GM21717 (cell line): ENCODE measurements around the gene COL26A1.
"Not testable (repeated sequence)": the region's sequence is repeated elsewhere in the genome, so short reads cannot be mapped to it uniquely, and the experiment has no call there.

Source experiments
- ATAC-seq: cut with Tn5 transposase; IDR thresholded peaks from one replicate; pipeline ENCODE4 v1.9.1; 2021; ENCODE audit warnings: mild to moderate bottlenecking, moderate library complexity; ENCODE audit not compliant: unreplicated experiment

COL26A1 gene

DNA sequence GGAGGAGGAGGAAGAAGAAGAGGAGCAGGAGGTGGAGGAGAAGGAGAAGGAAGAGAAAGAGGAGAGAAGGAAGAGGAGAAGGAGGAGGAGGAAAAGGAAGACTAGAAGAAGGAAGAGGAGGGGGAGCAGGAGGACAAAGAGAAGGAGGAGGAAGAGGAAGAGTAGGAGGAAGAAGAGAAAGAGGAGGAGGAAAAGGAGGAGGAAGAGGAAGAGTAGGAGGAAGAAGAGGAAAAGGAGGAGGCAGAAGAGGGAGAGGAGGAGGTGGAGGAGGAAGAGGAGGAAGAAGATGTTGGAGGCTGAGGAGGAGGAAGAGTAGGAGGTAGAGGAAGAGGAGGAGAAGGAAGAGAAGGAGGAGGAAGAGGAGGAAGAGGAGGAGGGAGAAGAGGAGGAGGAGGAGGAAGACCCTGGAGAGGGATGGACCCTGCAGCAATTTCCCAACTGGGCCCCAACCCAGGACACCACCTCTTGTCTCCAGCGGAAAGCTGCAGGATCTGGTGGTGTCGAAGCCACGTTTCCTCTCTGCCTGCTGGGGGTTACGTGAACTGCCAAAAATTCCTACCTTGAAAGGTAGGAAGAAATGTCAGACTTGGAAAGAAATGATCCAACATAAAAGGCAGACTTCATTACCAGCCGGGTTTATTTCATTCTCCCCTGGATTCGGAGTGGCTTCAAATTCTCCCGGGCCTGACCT lies 38.9 kb downstream of the COL26A1 start:
- ATAC-seq, result no peak

DNA sequence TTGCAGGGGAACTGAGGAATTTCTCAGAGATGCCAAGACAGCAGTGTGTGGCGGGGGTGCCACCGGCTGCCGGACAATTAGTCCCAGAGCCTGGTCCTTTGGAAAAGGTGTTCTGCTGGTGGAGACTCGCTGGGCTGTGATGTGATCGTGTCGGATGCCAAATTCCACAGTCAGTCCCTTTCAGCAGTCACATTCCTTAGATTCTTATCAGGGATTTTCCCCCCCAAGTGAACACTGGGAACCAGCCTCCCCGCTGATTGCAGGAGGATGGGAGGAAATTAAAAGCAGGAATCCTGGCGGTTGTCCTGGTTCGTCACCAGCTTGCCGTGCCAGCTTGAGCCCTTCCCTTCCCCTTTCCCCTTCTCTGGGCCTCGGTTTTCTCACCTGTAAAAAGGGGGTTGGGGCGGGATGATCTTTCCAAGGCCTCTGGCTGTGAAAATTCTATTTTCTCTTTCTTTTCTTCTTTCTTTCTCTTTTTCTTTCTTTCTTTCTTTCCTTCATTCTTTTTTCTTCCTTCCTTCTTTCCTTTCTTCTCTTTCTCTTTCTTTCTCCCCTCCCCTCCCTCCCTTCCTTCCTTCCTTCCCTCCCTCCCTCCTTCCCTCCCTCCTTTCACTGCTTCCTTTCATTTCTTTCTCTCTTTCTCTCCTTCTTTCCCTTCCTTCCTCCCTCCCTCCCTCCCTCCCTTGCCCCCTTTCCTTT lies 39.6 kb downstream of the COL26A1 start:
- no peak for ATAC-seq

DNA sequence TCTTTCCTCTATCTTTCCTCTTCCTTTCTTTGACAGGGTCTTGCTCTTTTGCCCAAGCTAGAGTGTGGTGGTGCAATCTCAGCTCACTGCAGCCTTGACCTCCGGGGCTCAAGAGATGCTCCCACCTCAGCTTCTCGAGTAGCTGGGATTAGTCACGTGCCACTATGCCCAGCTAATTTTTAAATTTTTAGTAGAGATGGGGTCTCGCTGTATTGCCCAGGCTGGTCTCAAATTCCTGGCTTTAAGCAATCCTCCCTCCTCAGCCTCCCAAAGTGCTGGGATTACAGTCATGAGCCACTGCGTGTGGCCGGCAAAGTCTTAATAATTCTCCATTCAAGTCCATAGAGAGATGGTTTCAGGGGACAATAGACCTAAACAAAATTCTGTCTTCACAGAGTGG lies 40.2 kb downstream of the COL26A1 start:
- no peak for ATAC-seq

DNA sequence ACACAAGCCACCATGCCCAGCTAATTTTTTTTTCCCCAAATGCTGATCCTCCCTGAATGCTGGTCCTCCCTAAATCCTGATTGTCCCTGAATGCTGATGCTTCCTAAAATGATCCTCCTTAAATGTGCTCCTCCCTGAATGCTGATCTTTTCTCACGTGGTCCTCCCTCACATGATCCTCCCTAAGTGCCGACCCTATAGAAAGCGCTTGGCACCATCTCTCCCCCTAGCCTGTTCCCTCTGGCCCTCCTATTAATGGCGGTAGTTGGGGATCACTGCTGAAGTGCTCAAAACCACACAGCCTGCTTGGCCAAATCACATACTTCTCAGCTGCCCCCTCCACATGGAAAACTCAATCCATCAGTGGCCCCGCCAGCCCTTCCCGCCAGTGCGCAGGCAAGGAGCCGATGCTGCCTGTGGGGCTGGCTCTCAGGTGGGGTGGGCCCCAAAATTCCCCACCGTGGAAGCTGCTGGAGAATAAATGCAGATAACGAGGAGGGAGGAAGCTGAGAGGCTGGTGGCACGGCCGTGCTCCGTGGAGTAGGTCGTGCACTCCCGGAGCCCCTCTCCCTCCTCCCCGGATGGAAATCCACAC lies 42.9 kb downstream of the COL26A1 start:
- ATAC-seq, result no peak

DNA sequence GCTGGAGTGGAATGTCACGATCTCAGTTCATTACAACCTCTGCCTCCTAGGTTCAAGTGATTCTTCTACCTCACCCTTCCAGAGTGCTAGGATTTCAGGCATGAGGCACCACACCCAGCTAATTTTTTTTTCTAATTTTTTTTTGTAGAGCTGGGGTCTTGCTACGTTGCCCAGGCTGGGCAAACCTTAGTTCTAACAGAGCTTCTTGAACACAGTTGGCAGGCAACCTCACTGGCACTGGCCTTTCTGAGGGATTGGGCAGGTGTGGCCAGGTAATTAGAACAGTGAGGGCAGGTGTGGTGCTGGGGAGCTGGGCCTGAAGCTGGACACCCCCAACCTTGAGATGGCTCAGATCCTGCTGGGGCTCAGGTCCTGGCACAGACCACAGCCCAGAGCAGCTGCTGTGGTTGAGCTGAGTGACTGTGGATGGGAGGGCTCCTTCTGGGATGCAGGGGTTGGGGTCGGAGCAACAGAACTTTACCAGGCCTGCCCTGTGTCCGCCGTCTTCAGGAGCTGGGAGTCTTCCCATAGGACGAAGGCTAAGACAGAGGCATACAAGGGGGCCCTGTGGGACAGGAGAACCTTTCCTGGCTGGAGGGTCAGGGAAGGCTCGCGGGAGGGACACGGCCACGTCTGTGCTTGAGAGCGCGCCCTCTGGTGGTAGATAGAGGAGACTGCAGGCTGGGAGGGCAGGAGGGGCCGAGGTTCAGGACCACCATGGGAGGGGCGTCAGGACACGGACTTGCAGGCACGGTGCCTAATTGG lies 48.2 kb downstream of the COL26A1 start:
- no peak for ATAC-seq

DNA sequence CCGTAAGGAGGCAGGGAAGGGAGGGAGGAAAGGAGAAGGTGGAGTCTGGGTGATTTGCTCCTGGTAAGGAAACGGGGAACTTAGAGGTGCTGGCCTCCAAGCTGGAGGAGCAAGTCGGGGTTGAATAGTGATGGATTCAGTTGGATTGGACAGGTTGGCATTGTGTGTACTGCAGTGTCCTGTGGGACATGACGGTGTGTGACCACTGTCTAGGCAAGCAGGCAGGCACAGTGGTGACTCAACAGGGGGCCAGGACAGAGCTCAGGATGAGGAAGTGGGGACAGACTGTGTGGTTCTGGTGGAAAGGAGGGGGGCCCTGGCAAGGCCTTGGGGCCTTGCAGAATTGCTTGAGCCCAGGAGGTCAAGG lies 48.8 kb downstream of the COL26A1 start:
- ATAC-seq, result no peak

DNA sequence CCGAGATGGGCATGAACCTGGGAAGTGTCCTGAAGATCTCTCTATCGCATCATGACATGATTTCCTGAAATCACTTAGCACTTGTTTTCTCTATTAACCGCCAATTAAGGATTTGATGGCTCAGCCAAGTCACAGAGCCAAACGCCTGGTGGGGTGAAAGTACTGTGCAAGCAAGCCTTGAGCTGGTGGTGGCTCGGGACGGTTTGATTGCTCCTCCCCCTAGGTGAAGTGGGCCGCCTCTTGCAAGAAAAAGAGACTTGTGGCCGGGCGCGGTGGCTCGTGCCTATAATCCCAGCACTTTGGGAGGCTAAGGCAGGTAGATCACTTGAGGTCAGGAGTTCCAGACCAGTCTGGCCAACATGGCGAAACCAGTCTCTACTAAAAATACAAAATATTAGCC lies 50.3 kb downstream of the COL26A1 start:
- no peak for ATAC-seq

DNA sequence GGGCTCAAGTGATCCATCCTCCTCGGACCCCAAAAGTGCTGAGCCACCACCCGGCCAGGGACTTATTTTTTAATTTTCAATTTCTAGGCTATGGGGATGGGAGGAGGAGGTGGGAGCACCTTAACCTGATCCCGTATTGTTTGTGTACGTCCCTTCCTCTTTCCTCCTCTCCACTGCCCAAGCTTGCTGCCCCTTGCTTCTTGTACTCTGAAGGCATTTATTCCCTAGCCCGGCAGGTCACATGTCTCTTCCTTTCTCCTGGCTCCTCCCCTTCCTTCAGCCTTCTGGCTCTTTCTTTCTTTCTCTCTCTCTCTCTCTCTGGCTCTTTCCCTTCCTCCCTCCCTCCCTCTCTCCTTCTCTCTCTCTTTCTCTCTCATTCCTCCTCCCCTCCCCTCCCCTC lies 56.0 kb downstream of the COL26A1 start:
- no peak for ATAC-seq

DNA sequence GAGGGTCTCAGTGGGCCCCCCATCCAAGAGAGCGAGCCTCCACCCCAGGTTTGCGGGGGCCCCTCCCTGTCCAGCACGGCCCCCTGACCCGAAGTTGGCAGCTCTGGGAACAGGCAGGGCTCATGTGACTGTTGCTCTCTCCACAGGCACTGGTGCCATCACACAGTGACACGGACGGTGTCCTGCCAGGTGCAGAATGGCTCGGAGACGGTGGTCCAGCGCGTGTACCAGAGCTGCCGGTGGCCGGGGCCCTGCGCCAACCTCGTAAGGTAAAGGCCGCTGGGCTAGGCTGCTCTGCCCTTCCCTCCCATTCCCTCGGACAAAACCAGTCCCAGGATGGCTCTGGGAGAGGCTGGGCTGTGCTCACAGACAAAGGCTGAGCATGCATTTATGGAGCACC lies 57.2 kb downstream of the COL26A1 start:
- no peak for ATAC-seq

DNA sequence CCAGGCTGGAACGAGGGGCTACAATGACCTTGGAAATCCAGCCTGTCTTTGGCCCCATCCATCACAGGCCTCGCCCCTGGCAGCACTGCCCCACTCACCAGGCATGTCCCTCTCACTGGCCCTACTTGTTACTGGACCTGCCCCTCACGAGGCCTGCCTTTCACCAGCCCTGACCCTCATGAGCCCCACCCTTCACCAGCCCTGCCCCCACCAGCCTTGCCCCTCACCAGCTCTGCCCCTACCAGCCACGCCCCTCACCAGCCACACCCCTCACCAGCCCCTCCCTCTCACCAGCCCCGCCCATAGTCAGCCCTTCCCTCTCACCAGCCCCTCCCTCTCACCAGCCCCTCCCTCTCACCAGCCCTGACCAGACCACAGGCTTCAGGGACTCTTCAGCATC lies 57.8 kb downstream of the COL26A1 start:
- no peak for ATAC-seq

DNA sequence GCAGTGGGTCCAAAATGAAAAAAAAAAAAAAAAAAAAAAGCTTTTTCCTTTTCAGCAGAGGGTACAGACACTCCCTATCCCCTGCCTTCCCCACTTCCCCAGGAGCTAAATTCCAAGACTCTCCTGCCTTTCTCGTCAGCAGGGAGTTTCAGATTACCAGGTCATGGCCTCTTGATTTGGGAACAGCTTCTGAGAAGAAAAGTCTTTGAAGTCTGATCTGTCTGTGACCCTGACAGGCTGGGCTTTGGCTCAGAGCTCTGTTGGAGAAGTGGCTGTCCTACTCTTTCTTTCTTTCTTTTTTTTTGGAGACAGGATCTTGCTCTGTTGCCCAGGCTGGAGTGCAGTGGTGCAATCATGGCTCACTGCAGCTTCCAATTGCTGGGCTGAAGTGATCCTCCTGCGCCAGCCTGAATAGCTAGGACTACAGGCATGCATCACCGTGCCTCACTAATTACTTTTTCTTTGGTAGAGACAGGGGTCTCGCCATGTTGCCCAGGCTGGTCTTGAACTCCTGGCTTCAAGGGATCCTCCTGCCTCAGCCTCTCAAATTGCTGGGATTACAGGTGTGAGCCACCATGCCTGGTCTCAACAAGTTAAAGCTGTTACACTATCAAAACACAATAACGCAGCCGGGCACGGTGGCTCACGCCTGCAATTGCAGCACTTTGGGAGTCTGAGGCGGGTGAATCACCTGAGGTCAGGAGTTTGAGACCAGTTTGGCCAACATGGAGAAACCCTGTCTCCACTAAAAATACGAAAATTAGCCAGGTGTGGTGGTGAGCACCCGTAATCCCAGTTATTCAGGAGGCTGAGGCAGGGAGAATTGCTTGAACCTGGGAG lies 59.9 kb downstream of the COL26A1 start:
- ATAC-seq, result no peak

DNA sequence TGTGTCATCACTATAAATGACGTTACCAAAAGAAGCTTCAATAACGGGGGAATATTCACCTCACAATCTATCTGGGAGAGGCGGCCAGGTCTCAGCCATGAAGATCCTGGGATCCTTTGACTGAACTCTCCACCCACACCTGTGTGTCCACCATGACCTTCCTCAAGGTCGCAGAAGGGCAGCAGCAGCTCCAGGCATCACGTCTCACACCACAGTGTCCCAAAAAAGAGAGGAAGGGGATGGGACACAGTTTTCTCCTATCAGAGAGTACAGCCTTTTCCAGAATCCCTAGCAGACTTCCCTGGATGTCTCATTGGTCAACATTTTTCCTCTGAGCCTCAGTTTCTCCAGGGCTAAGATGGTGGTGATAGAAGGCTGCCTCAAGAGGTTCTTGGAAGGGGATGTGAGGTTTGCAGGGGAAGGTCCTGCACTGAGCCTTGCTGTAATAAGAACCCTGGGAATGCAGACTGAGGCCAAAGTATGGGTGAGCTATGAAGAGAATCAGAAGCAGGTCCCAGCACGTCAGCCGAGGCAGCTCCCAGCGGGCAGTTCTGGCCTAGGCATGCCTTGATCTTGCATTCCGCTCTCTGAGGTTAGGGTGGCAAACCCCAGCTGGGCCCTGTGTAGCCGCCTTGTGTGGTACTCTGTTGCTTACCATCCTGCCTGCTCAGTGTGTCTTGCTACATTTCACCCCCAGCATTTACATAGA lies 63.8 kb downstream of the COL26A1 start:
- ATAC-seq, result no peak

DNA sequence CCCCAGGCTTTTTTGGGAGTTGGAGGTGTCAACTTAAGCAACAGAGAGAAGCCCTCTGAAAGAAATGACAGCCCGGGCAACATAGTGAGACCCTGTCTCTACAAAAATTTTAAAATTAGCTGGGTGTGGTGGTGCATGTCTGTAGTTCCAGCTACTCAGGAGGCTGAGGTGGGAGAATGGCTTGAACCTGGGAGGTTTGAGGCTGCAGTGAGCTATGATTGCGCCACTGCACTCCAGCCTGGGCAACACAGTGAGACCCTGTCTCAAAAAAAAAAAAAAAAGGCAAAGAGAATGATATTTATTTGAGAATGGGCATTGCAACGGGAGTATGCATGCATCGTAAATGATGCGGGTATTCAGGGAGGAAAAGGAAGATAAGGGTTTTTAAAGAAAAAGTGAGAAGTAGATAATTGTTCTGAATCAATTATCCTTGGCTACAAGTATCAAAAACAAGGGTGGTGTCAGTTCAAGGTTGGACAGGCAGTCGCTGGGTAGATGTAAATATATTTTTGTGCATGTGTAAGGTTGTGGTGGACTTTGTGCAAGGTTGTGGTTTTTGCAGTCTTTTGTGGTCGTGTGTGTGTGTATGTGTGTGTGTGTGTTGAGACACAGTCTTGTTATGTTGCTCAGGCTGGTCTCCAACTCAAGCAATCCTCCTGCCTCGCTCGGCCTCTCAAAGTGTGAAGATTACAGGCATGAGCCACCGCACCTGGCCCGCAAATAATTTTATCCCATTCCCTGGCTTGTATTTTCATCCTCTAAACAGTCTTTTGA lies 65.6 kb downstream of the COL26A1 start:
- no peak for ATAC-seq

DNA sequence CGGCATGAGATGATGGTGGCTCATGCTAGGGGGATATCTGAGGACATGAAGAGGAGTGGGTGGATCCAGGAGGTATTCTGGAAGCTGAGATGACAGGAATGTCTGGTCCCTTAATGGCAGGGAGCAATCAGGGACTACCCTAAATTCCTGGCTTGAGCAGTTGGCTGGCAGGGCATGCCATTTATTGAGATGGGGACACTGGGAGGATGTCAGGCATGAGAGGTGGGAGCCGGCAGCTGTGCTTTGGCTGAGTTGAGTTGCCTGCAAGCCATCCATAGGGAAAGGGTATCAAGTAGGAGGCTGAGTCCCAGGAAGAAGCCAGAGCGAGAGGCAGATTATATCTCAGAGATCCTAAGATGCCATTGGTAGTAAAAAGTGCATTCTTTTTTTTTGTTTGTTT lies 69.6 kb downstream of the COL26A1 start:
- no peak for ATAC-seq

DNA sequence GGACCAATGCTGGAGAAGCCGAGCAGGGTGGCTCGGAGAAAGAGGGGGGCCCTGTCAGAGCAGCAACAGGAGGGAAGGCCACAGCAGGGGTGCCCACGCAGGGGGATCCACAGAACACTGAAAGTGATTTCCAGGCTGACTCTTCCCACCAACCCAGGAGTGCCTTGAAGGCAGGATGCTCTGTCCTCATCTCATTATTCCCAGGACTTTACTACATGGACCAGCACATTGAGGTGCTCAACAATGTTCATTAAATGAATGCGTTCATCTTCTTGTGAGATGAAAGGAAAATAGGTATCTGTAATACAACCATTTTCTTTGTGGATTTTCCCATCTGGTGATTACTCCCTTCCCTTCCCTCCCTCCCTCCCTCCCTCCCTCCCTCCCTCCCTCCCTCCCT lies 71.0 kb downstream of the COL26A1 start:
- no peak for ATAC-seq

DNA sequence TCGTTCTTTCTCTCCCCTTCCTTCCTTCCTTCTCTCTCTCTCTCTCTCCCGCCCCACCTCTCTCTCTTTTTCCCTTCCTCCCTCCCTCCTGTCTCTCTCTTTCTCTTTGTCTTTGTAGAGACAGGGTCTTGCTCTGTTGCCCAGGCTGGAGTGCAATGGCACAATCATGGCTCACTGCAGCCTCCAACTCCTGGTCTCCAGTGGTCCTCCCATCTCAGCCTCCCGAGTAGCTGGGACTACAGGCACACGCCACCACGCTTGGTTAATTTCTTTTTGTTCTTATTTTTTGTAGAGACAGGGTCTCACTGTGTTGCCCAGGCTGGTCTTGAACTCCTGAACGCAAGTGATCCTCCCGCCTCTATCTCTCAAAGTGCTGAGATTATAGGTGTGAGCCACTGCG lies 71.5 kb downstream of the COL26A1 start:
- not testable (repeated sequence) for ATAC-seq

DNA sequence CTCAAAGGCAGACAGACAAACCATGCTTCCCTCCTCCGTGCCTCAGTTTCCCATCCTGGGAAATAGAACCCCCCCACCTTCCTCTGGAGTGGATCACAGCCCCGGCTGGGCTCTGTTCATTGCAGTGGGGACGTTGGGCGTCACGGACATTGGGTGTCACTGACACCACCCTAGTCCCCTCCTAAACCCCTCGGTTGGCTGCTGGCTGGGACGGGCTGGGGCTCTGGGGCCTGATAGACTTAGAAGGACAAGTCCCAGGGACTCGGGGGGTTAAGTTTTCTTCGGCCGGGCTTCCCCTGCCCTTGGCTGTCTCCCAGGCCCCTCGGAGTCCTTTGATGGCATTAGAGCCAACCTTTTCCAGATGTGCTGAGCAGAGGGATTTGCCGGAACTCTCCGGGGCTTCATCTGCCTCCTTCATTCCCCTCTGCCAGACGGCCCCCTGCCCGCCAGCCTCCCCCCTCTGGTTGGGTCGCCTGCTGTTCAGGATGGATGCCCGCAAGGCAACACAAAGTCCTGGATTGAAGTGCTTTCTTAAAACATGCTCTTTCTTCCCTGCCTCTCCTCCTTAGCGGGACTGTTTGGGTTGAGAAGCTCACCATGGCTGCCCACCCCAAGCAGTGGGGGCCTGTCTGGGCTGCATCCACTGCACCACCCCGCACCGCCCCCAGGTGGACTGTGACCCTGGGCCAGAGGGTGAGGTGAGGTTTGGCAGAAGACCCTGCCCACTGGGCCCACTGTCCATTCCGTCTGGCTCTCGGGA lies 73.0 kb downstream of the COL26A1 start:
- no peak for ATAC-seq

DNA sequence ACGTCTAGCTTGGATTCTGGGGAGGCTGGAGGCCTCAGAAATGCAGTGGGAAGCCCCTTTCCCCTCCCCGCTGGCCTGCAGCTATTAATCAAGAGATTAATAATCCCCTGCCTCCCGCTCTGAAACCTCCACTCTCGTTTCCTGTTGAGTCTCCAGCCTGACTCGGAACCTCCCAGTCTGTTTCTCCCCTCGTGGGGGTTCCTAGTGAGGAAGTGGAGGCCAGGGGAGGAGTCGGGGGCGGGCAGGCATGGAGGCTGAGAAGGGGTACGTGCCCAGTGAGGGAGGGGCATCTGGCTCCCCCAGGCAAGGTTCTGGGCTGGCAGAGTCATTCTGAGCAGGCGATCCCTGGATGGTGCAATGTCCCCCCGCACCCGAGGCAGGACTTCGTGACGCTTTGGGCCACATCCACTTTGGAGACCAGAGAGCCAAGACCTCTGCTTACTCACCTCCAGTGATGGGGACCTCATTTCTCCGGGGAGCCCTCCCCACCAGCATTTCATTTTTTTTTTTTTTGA lies 73.6 kb downstream of the COL26A1 start:
- no peak for ATAC-seq
